IMR-90 (cell line): ENCODE data around the gene ADAMTS17.

ENCODE experiments used
- BHLHE40 ChIP-seq: fragments of 150-350 bp; IDR thresholded peaks from 2 replicates; pipeline ENCODE4 v1.6.1; 2016; ENCODE audit warnings: mild to moderate bottlenecking, low read depth, low read length
- CEBPB ChIP-seq: IDR thresholded peaks from 2 replicates; pipeline ENCODE4 v1.6.1; 2012; ENCODE audit warnings: low read depth, low read length, improper control_type of control experiment
- CHD1 ChIP-seq: IDR thresholded peaks from 2 replicates; pipeline ENCODE4 v1.6.1; 2012; ENCODE audit warnings: low read depth, low read length, improper control_type of control experiment
- CTCF ChIP-seq: conservative IDR thresholded peaks from 2 replicates; pipeline ENCODE4 v1.5.1; 2012; ENCODE audit warnings: mild to moderate bottlenecking, low read depth, low read length, improper control_type of control experiment
- ELK1 ChIP-seq: fragments of 150-350 bp; IDR thresholded peaks from 2 replicates; pipeline ENCODE4 v1.6.1; 2016; ENCODE audit warnings: low read depth, mild to moderate bottlenecking, low read length, moderate library complexity, borderline replicate concordance
- MAZ ChIP-seq: IDR thresholded peaks from 2 replicates; pipeline ENCODE4 v1.6.1; 2012; ENCODE audit warnings: low read depth, mild to moderate bottlenecking, low read length, improper control_type of control experiment, moderate library complexity, borderline replicate concordance
- MXI1 ChIP-seq: IDR thresholded peaks from 2 replicates; pipeline ENCODE4 v1.6.1; 2012; ENCODE audit warnings: low read depth, mild to moderate bottlenecking, low read length, moderate library complexity, borderline replicate concordance
- NFE2L2 ChIP-seq: fragments of 150-350 bp; IDR thresholded peaks from 2 replicates; pipeline ENCODE4 v1.6.1; 2016; ENCODE audit warnings: low read depth, mild to moderate bottlenecking, low read length
- POLR2A ChIP-seq: IDR thresholded peaks from 2 replicates; pipeline ENCODE4 v1.6.1; 2012; ENCODE audit warnings: mild to moderate bottlenecking, low read depth, low read length
- RAD21 ChIP-seq: IDR thresholded peaks from 2 replicates; pipeline ENCODE4 v1.6.1; 2012; ENCODE audit warnings: low read length, improper control_type of control experiment
- RCOR1 ChIP-seq: IDR thresholded peaks from 2 replicates; pipeline ENCODE4 v1.6.1; 2012; ENCODE audit warnings: mild to moderate bottlenecking, low read length, improper control_type of control experiment; ENCODE audit not compliant: insufficient replicate concordance
- RFX5 ChIP-seq: IDR thresholded peaks from 2 replicates; pipeline ENCODE4 v1.8.0; 2012; ENCODE audit warnings: low read depth, mild to moderate bottlenecking, low read length, moderate library complexity

GRCh38 chr15:100054539-100054938, 287.2 kb downstream of the ADAMTS17 start:
- TF ChIP-seq POLR2A (no peak), CTCF (no peak), CHD1 (no peak), BHLHE40 (no peak), RCOR1 (no peak), CEBPB (no peak), MXI1 (no peak), RAD21 (no peak), NFE2L2 (no peak), RFX5 (no peak), MAZ (no peak), ELK1 (no peak)
